IPS-NIHi11 (cell line): ENCODE results near the gene NEURL1.
"Not testable (repeated sequence)": the region's sequence is repeated elsewhere in the genome, so short reads cannot be mapped to it uniquely, and the experiment has no call there.

Experiments used
- DNase-seq: peaks from one replicate; pipeline ENCODE4 v3.0.0; 2012; ENCODE audit warnings: mixed read lengths, low spot score

The NEURL1 gene

GRCh38 chr10:103606097-103606438 lies 112.6 kb downstream of the NEURL1 start:
- not testable (repeated sequence) for DNase-seq

GRCh38 chr10:103607051-103607450 lies 113.5 kb downstream of the NEURL1 start:
- DNase-seq: not testable (repeated sequence)

DNA sequence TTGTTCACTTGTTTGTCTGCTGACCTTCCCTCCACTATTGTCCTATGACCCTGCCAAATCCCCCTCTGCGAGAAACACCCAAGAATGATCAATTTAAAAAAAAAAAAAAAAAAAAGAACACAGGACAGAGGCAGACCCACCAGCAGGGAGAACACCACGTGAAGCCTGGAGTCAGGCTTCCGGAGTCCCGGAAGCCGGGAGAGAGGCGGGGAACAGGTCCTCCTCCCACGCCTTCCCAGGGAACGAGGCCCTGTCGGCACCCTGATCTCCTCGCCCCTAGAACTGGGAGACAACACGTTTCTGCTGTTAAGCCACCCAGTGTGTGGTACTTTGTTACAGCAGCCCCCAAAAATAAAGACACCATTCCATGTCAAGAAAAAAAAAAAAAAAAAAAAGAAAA lies 114.6 kb downstream of the NEURL1 start:
- DNase-seq: not testable (repeated sequence)

DNA sequence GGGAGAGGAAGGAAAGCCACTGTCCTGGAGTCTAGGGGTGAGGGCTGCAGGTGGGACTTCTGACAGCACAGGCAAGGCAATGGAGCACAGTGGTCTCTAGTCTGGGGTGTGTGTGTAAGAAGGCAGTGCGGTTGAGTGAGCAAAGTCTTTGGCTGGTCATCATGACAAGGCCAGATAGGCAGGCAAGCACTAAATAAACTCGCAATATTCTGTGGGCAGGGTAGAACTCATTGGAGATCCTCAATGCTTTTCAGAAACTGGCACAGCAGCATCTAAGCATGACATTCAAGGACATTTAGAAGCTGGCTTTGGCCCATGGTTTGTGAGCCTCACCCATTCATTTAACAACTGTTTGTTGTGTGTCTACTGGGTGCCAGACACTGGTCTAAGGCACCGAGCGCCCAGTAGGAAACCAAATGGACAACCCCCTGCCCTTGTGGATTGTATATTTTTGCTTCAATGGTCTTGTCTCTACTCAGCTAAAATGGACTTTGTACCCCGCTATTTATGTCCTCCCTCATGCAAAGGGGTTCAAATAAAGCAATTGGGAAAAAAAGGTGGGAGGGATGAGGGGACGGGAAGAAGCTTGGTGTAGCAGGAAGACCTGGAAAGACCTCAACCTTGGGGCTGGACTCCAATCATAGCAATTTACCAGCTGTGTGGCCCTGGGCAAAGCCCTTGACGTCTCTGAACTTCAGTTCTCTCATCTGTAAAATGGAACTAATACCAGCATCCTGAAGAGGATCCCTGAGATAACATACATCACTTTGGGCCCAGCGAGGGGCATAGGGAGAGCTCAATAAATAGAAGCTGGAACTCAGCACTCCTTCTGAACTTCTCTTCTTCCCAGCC lies 116.0 kb downstream of the NEURL1 start:
- DNase-seq: no peak

GRCh38 chr10:103610083-103610472 lies 116.6 kb downstream of the NEURL1 start:
- DNase-seq: no peak

- DNase-seq: no peak
These were observed 117.5 kb downstream of the NEURL1 start for GRCh38 chr10:103610921-103611511.

DNA sequence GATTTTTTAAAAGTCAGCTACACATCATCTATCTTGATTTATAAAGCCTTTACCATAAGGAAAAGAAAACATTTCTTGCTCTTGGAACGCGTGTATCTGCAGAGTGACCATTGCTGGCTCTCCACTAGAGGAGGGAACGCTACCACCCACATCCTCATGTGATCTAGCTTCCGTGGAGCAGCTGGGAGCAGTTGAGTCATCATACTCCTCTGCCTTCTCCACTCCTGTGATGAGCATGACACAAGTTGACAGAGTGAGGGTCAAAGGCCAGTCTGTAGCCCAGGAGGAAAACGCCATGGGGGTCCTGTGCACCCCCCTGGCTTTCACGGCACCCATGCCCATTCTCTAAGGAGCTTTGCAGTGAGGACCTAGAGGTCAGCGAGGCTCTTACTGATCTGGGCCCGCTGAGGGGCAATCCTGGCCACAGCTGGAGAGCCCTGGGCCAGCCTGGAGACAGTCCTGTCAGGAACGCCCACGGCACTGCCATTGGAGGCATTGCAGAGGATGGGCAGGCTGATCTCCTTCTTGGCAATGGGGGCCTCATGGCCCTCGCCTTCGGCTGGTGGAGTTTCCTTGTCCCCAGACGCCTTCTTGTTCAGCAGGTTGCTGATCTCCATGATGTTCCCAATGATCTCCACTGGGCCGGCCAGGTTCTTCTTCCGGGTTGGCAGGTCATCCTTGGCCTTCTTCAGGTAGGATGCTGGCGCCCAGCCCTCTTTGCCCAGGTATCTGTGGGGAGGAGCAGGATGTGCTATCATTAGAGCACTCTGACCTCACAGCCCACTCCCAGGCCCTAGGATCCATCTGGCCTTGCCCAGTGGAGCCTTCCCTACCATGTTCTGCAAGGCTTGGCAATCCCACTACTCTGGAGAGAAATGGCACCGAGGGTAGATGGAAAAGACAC lies 119.2 kb downstream of the NEURL1 start:
- DNase-seq: no peak

DNA sequence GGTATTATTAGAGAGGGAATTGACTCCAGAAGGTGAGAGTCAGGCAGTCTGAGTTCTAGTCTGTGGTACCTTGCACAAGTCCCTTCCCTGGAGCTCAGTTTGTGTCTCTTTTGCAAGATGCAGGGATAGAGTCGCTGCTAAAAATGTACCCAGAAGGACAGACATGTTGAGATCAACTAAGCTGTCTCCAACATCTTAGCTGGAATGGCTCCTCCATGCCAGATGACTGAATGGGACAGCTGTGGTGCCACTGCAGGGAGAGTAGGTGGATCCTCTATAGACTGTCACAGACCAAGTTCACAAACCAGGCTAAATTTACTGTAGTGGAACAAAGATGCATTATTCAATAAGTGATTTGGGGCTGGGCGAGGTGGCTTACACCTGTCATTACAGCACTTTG lies 120.1 kb downstream of the NEURL1 start:
- no peak for DNase-seq

- no peak for DNase-seq
These were observed 121.0 kb downstream of the NEURL1 start for GRCh38 chr10:103614306-103615158.

DNA sequence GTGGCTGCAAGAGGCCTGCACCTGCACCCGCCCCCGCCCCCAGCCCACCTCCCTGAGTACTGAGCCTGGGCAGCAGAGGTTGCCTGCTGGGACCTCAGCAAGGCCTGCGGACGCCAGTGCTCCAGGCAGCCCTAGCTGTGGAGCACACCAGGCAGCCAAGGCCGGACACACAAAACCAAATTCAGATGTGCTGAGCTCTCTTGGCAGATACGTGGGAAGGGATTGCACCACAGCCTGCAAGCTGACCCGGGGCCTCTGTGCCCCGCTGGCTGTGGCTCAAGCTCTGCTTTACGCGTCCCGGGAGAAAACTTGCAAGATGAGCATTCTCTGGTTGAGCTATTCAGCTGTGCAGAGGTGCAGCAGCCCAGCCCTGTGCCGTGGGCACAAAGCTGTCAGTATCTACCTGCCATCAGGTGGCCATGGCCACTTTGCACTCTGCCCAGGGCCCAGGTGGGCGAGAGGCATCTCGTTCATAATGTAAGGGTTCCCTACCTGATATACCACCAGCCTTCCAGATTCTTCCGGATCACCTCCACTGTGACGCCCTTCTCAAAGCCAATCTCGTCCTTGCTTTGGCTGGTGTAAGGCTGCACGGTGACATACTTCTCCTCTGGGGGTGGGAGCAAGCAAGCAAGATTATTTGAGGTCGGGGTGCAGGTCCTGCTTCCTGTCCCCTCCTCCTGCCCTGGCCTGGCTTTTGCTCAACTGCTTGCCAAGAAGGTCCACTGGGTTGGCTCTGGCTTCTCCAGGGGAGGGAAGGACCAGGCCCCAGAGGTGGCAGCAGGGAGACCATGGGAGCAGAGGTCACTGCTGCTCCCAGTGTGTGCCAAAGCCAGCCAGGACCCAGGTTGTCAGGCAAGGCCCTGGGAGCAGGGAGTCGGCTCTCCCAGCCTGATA lies 123.4 kb downstream of the NEURL1 start:
- DNase-seq: no peak

DNA sequence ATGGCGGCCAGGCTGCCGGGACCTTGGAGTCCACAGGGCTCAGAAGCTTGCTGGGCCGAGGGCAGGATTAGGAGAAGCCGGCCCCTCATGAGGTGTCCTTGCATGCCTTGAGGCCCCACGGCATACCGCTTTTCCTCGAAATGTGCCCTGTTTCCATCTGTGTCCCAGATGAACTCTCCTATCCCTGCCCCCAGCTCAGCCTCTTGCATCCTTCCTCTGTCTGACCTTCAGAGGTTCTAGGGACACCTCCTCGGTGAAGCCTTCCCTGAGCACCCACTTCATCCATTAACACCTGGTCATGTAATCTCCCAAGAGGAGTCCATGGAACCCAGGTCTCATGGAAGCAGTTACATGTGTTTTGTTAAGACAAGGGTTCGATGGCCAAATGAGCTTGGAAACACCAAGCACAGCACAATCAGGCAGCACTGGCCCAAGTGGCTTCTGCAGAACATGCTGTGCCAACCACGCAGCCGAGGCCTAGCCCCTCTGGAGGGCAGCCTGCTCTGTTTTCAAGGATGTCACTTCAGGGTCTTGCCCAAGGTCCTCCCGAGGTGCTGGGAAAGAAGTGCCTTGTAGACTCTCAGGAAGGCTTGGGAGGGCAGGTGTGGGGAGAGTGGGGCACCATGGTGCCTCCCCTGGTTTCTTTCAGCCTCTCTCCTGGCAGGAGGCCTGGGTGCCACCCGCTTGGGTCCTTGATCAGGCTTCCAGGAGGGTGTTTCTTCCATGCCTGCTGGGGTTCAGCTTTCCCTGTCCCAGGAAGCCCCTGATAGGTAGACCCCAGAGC lies 124.3 kb downstream of the NEURL1 start:
- no peak for DNase-seq

DNA sequence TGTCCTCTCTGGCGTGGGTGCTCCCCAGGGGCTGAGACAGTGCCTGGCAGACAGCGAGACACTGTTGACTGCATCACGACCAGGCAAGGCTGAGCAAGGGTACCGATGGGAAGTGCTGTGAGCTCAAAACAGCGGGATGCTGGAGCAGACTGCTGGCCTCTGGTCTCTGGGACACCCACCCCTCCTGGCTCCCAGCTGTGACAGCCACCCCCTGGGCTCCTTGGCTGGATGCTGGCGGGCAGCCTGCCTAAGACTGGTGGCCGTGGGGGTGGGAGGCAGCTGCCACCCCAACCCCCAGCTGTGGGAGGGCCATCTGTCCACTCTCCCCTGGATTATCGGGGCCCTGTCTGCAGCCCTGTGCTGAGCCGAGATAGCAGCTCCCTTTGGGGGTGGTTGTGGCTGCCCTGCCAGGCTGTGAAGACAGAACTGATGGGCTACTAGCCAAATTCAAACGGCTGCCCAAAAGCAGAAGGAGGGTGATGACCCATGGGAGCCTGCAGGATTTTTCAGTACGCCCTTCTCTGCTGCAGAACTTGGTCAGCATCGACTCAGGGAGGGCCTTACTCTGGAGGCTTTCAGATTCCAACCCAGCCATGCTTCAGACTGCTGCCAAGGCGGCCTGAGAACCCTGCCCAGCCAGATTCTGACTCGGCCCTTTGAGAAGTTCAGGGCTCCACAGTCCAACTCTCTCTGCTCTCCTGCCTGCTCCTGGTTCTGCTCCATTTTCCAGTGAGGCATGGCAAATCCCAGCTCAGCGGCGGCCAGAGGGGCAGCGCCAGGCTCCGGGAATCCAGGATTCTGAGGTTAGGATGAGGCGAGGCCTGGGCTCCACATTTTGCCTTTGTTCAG lies 125.3 kb downstream of the NEURL1 start:
- DNase-seq: no peak

GRCh38 chr10:103619424-103620351 lies 126.2 kb downstream of the NEURL1 start:
- DNase-seq: no peak

DNA sequence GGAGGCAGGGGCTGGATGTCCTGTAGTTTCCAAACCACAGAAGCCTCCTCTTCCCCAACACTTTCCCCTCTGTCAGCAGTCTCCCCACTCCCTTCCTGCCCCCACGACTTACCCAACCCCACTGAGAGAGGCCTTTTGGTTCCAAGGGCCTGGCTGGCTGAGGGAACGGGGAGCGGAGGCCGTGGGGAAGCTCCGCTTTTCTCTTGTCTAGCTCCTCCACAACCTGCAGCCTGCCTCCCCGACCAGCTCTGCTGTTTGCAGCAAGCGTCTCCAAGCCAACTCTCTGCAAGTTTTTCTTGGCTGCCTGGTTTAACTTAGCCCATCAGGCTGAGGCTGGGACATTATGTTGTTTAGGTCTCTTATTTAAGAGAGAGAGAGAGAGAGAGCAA lies 126.8 kb downstream of the NEURL1 start:
- no peak for DNase-seq

GRCh38 chr10:103620891-103621782 lies 127.6 kb downstream of the NEURL1 start:
- no peak for DNase-seq

- no peak for DNase-seq
These were observed 128.2 kb downstream of the NEURL1 start for GRCh38 chr10:103621783-103622125.

GRCh38 chr10:103622286-103622685 lies 128.8 kb downstream of the NEURL1 start:
- DNase-seq: no peak
